ENCODE measurements around the gene SPRED2. TPM values are rescaled to one million over a fixed set of nuclear protein-coding genes. Genes with fewer than 3 reads are reported as not detected.

SPRED2 gene
- total and polyA plus RNA-seq, 2 of the 8 experiments (the other 6 are each of a cell fraction or from before 2014, with no cell fraction given), result 15.3 to 22.5 TPM

GRCh38 chr2:65450810-65451209, 18.4 kb upstream of the SPRED2 start:
- H3K36me3 ChIP-seq (ENCODE audit: control insufficient read depth in 2 of 4, insufficient read depth in 4 of 4, low read length in 3 of 4), result no peaks in the 10 kb centered on the region
- H3K79me1 ChIP-seq (ENCODE audit: low read depth, low read length), result no peaks in the 10 kb centered on the region
- no peak overlapping the region for H4K5ac ChIP-seq (ENCODE audit: insufficient read length, low read depth, low read length)
- no peak overlapping the region for H3K4ac ChIP-seq (replicated peaks; ENCODE audit: insufficient read length, low read depth, low read length)
- no peaks in the 10 kb centered on the region for H3K23me2 ChIP-seq (ENCODE audit: low read depth, low read length)
- 77% methylated on average over 1 of the region's 1 CpG; no CpG with 5 or more reads in 1 of the 2 experiments for WGBS, 2 experiments (ENCODE audit: extremely low coverage in 1 of 2, insufficient coverage in 1 of 2, insufficient read length in 1 of 2, insufficient replicate concordance in 2 of 2, low coverage in 1 of 2, low lambda C conversion rate in 2 of 2, missing lambda C conversion rate in 1 of 2)
- no peak overlapping the region for H2AK5ac ChIP-seq (ENCODE audit: low read depth, low read length)
- H2BK20ac ChIP-seq (ENCODE audit: low read length), result no peak overlapping the region
- H3K79me2 ChIP-seq (ENCODE audit: control insufficient read depth in 1 of 2, insufficient read depth in 2 of 2, low read length in 2 of 2), result no peaks in the 10 kb centered on the region
- H3K23ac ChIP-seq (ENCODE audit: insufficient read length), result no peak overlapping the region
- no peak overlapping the region for H3K14ac ChIP-seq (ENCODE audit: insufficient read length)
- no peak overlapping the region for H4K8ac ChIP-seq (ENCODE audit: extremely low read depth, insufficient read depth, low read length)
- H4K20me1 ChIP-seq (replicated peaks in 1 of 2; ENCODE audit: control insufficient read depth in 1 of 2, insufficient read depth in 2 of 2, low read length in 2 of 2), result no peaks in the 10 kb centered on the region
- 0 out of 7 replicates have a peak, but pooled peaks cover 0 to under 1% (median 0%) of the 10 kb centered on the region in 4 experiments for H3K4me1 ChIP-seq (replicated peaks in 1 of 4; ENCODE audit: control insufficient read depth in 3 of 4, insufficient read depth in 4 of 4, low read length in 3 of 4)
- no peak overlapping the region for H3K4me3 ChIP-seq (ENCODE audit: extremely low read depth in 1 of 4, insufficient read depth in 2 of 4, low read depth in 3 of 4, low read length in 4 of 4)
- H2BK15ac ChIP-seq (ENCODE audit: low read length), result no peak overlapping the region
- CTCF ChIA-PET (ENCODE audit: partially characterized antibody), result no interaction called here
- no peak overlapping the region for H3K9ac ChIP-seq (replicated peaks in 1 of 4; ENCODE audit: extremely low read depth in 1 of 4, low read depth in 3 of 4, low read length in 3 of 4)
- no peak overlapping the region for H3K27ac ChIP-seq (ENCODE audit: low read depth, low read length)
- H2AFZ ChIP-seq (ENCODE audit: low read length), result no peak overlapping the region
- no peak overlapping the region for H3K56ac ChIP-seq (replicated peaks; ENCODE audit: insufficient read length, low read depth, low read length)
- TF ChIP-seq ATF2 (IDR thresholded peaks at IDR 0.05; ENCODE audit: low read length) (no peak), EZH2 (IDR thresholded peaks at IDR 0.05; ENCODE audit: low read depth, low read length, severe bottlenecking) (no peak), TCF12 (IDR thresholded peaks at IDR 0.05; ENCODE audit: low read depth, low read length) (no peak), RXRA (IDR thresholded peaks at IDR 0.05; ENCODE audit: insufficient read depth, low read depth, low read length) (no peak), RBBP5 (IDR thresholded peaks at IDR 0.05; ENCODE audit: borderline replicate concordance, low read depth, low read length) (no peak), CTCF (IDR thresholded peaks at IDR 0.05; ENCODE audit: control extremely low read depth in 1 of 3, insufficient read depth in 1 of 3, low read depth in 1 of 3, low read length in 3 of 3) (no peak)
- POLR2A ChIA-PET (ENCODE audit: partially characterized antibody), result no interaction called here
- no peak overlapping the region for H2BK5ac ChIP-seq (ENCODE audit: low read depth, low read length)
- peaks cover 0 to 2% (median 0%) of the 10 kb centered on the region in 4 experiments; a peak in 1 of 7 replicates for H3K27me3 ChIP-seq (replicated peaks in 1 of 4; ENCODE audit: control insufficient read depth in 3 of 4, extremely low read depth in 1 of 4, insufficient read depth in 3 of 4, low read length in 3 of 4)
- H4K91ac ChIP-seq (replicated peaks; ENCODE audit: insufficient read length, low read length), result no peak overlapping the region
- H3K9me3 ChIP-seq (ENCODE audit: insufficient read depth in 2 of 2, low read depth in 1 of 2, low read length in 1 of 2), result no peaks in the 10 kb centered on the region
- H2BK12ac ChIP-seq (ENCODE audit: low read depth, low read length), result no peak overlapping the region
- FAIRE-seq (no peak), DNase-seq (ENCODE audit: low read depth in 1 of 2, low spot score in 2 of 2) (no peak)
- H2BK120ac ChIP-seq (replicated peaks; ENCODE audit: low read depth, low read length), result no peak overlapping the region
- H3K18ac ChIP-seq (ENCODE audit: extremely low read depth, low read length), result no peak overlapping the region
- no peak overlapping the region for H3K4me2 ChIP-seq (ENCODE audit: insufficient read depth in 1 of 2, low read depth in 2 of 2, low read length in 2 of 2)

Data from H1 (cell line).